A673 (cell line): ENCODE data around the gene GDF11. TPM values are rescaled to one million over a fixed set of nuclear protein-coding genes. Genes with fewer than 3 reads are reported as not detected.
A peak's percentile ranks its signal among the peaks of the same experiment; 100 is the strongest.

Source experiments
- BruUV-seq: library from RNA; stranded (reverse); fragments of 400-500 nt; replicated peaks from 2 replicates; lab custom pipeline; 2021; lab: Mats Ljungman, UMichigan
- CTCF ChIA-PET: fragments of 300-600 bp; sonication (Branson Sonifier 250); formaldehyde crosslinking; loops from one replicate; lab custom pipeline; 2022; ENCODE audit warnings: antibody characterized with exemption; lab: Charles Lee
- POLR2A ChIA-PET: fragments of 300-600 bp; sonication (Branson Sonifier 250); formaldehyde crosslinking; loops from one replicate; lab custom pipeline; 2022; ENCODE audit warnings: antibody characterized with exemption; ENCODE audit not compliant: low non-redundant PET; lab: Charles Lee
- DNase-seq: peaks from one replicate; pipeline ENCODE4 v3.0.0-alpha.2; 2015; ENCODE audit warnings: low spot score
- H3K27ac ChIP-seq: fragments of 200-600 bp; sonication (generic); 2 replicates; pipeline ENCODE4 v1.5.1; 2016; ENCODE audit warnings: mixed run types, low read depth, mild to moderate bottlenecking, mixed read lengths, antibody characterized with exemption, low read length; ENCODE audit not compliant: poor library complexity, severe bottlenecking
- H3K27me3 ChIP-seq: fragments of 200-600 bp; sonication (generic); replicated peaks from 2 replicates; pipeline ENCODE4 v1.6.1; 2017; ENCODE audit warnings: mixed run types, low read depth, mild to moderate bottlenecking, mixed read lengths, antibody characterized with exemption, low read length; ENCODE audit not compliant: insufficient read depth, poor library complexity
- H3K36me3 ChIP-seq: fragments of 200-600 bp; sonication (generic); 2 replicates; pipeline ENCODE4 v1.6.1; 2016; ENCODE audit warnings: mixed run types, mild to moderate bottlenecking, mixed read lengths, antibody characterized with exemption, low read length; ENCODE audit not compliant: insufficient read depth, poor library complexity, severe bottlenecking
- H3K4me1 ChIP-seq: fragments of 200-600 bp; sonication (generic); 2 replicates; pipeline ENCODE4 v1.6.1; 2017; ENCODE audit warnings: mixed run types, mild to moderate bottlenecking, mixed read lengths, antibody characterized with exemption, low read length; ENCODE audit not compliant: insufficient read depth, poor library complexity, severe bottlenecking
- H3K4me3 ChIP-seq: fragments of 200-600 bp; sonication (generic); 2 replicates; pipeline ENCODE4 v1.5.1; 2016; ENCODE audit warnings: low read depth, mixed run types, mild to moderate bottlenecking, mixed read lengths, low read length; ENCODE audit not compliant: poor library complexity, severe bottlenecking
- H3K9me3 ChIP-seq: fragments of 200-600 bp; sonication (generic); 2 replicates; pipeline ENCODE4 v1.6.1; 2016; ENCODE audit warnings: mixed run types, low read depth, mild to moderate bottlenecking, mixed read lengths, antibody characterized with exemption, low read length; ENCODE audit not compliant: poor library complexity, severe bottlenecking
- CTCF ChIP-seq: fragments of 300-800, 200-600 bp; sonication (generic); conservative IDR thresholded peaks from 2 replicates; pipeline ENCODE4 v1.5.1; 2017; ENCODE audit warnings: low read depth, mild to moderate bottlenecking, antibody characterized with exemption, low read length, moderate library complexity, mixed read lengths
- EZH2 ChIP-seq: fragments of 200-600 bp; sonication (generic); IDR thresholded peaks from 2 replicates; pipeline ENCODE4 v1.6.1; 2017; ENCODE audit warnings: borderline replicate concordance, low read depth, mild to moderate bottlenecking, mixed read lengths, antibody characterized with exemption, low read length; ENCODE audit not compliant: poor library complexity, severe bottlenecking
- intact Hi-C: fragments of 100-400 bp; cut with micrococcal nuclease; formaldehyde crosslinking; loops from one replicate; pipeline ENCODE4 v1.10.0; 2022; ENCODE audit not compliant: unreplicated experiment
- total RNA-seq: library from RNA; stranded (reverse); gene quantifications from 2 replicates; pipeline ENCODE4 v1.2.3, GENCODE V29; 2021

Gene GDF11
- total RNA-seq, 1 experiment from 2014 or later, result 38.4 TPM

- no TSS peak for BruUV-seq
These were observed 23.6 kb upstream of the GDF11 start for GRCh38 chr12:55719371-55719770.

GRCh38 chr12:55720071-55720564 is 22.8 kb upstream of the GDF11 start, which contains the start of gene RDH5:
Gene RDH5 (plus strand): TSS chr12:55720393. CDS start chr12:55721185, 792 bp downstream.
- H3K4me1 ChIP-seq, result peaks cover 43% of the 10 kb centered on the region
- intact Hi-C loops, result loop anchor here (5.0 kb wide), 1 partner anchor 63 kb away; no protein-coding TSS in a partner anchor
- peaks cover 11% of the 10 kb centered on the region for H3K36me3 ChIP-seq
- no peaks in the 10 kb centered on the region for H3K9me3 ChIP-seq
- DNase-seq, result no peak
- H3K27ac ChIP-seq, result peak within 1 kb of the TSS; percentile 28
- no peaks in the 10 kb centered on the region for H3K27me3 ChIP-seq
- ChIA-PET POLR2A (no interaction called here), CTCF (interaction anchor here (0.5 kb wide), 1 partner anchor 62 kb away, joined by 3 read pairs; no protein-coding TSS in a partner anchor)
- BruUV-seq, result no TSS peak
- TF ChIP-seq EZH2 (no peak), CTCF (no peak)
- H3K4me3 ChIP-seq, result no peak within 1 kb of the TSS

More at GRCh38 chr12:55719371-55719770, 23.6 kb upstream of the GDF11 start:
- H3K9me3 ChIP-seq, result no peaks in the 10 kb centered on the region
- peaks cover 8% of the 10 kb centered on the region for H3K36me3 ChIP-seq
- CTCF ChIA-PET, result no interaction called here
- H3K4me3 ChIP-seq, result no peak overlapping the region
- intact Hi-C loops, result no loop called here
- POLR2A ChIA-PET, result no interaction called here
- no peak for TF ChIP-seq CTCF
- no peak for TF ChIP-seq EZH2
- peaks cover 40% of the 10 kb centered on the region for H3K4me1 ChIP-seq
- no peaks in the 10 kb centered on the region for H3K27me3 ChIP-seq
- DNase-seq, result no peak
- H3K27ac ChIP-seq, result peak overlapping the region; percentile 95

- H3K9me3 ChIP-seq, result no peaks in the 10 kb centered on the region
- intact Hi-C loops, result loop anchor here (5.0 kb wide), 1 partner anchor 64 kb away; no protein-coding TSS in a partner anchor
- no peak overlapping the region for H3K27ac ChIP-seq
- no peak overlapping the region for H3K4me3 ChIP-seq
- peaks cover 38% of the 10 kb centered on the region for H3K4me1 ChIP-seq
- ChIA-PET CTCF (interaction anchor here (0.5 kb wide), 1 partner anchor 63 kb away, joined by 3 read pairs; no protein-coding TSS in a partner anchor), POLR2A (no interaction called here)
- peaks cover 19% of the 10 kb centered on the region for H3K36me3 ChIP-seq
- TF ChIP-seq CTCF (peak; percentile 38), EZH2 (no peak)
- DNase-seq, result no peak
- no peaks in the 10 kb centered on the region for H3K27me3 ChIP-seq
- no TSS peak for BruUV-seq
These were observed 22.0 kb upstream of the GDF11 start for GRCh38 chr12:55720894-55721444.
